GM20000 (cell line): ENCODE data around the gene LTC4S.
"Not testable (repeated sequence)": the region's sequence is repeated elsewhere in the genome, so short reads cannot be mapped to it uniquely, and the experiment has no call there.

Experiments
- DNase-seq: peaks from one replicate; pipeline ENCODE4 v3.0.0; 2012; ENCODE audit warnings: low spot score
- TF ChIP-seq, protein P1 (sequence below): IDR thresholded peaks from 2 replicates; pipeline ENCODE4 v1.5.1; 2012; ENCODE audit warnings: mild to moderate bottlenecking, control low read depth; ENCODE audit errors: extremely low read depth, missing control alignments

Gene LTC4S

DNA sequence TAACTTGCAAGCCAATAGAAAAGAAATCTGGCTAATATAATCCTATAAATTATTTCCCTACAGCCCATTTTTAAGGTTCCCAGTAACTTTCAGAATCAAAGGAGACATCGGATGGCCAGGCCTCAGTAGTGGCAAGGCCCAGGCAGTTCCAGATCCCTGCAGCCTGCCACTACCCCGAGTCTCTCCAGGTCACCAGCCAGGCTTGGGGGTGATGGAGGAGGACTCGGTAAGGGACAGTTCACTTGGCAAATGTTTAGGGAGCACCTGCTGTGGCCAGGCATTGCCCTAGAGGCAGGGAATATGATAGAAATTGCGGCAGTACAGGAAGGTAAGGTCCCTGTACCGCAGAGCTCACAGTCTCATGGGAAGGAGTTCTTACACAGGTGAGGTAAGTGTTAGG, 15.2 kb upstream of the LTC4S start:
- no peak for DNase-seq
- TF ChIP-seq, protein P1, sequence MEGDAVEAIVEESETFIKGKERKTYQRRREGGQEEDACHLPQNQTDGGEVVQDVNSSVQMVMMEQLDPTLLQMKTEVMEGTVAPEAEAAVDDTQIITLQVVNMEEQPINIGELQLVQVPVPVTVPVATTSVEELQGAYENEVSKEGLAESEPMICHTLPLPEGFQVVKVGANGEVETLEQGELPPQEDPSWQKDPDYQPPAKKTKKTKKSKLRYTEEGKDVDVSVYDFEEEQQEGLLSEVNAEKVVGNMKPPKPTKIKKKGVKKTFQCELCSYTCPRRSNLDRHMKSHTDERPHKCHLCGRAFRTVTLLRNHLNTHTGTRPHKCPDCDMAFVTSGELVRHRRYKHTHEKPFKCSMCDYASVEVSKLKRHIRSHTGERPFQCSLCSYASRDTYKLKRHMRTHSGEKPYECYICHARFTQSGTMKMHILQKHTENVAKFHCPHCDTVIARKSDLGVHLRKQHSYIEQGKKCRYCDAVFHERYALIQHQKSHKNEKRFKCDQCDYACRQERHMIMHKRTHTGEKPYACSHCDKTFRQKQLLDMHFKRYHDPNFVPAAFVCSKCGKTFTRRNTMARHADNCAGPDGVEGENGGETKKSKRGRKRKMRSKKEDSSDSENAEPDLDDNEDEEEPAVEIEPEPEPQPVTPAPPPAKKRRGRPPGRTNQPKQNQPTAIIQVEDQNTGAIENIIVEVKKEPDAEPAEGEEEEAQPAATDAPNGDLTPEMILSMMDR = no peak

DNA sequence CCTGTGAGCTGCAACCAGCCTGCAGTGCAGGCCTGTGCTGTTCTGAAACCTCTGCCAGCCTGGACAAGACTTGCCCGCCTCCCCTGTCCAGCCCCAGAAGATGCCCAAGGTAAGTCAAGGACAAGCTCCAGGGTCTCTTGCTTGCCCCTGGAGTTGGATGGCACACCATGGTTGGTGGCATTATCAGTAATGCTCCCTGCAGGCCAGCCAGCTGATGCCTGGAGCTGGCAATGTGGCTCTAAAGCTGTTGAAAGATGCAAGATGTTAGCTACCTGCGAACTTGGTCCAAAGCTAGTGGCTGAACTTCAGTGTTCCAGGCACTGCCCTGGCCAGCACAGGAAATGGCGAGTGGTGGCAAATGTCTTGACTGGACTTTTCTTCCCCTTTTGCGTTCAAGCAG, 14.0 kb upstream of the LTC4S start:
- no peak for DNase-seq
- TF ChIP-seq, protein P1 = no peak

DNA sequence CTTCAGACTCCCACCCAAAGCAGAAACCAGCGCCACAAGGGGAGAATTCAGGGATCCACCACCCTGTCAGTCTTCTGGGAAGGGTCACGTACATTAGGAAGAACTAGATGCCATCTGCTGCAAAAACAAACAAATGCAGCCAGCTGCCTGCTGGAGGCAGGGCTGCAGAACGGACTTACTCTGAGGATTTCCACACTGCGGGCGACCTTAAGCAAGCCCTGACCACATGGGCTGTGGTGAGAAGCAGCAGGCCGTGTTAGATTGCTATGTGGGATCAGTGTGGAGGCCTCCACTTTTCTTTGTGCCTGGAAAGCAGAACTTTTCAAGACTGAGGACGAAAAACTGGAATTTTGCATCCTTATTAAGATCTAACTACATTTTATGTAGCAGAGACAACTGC, 13.4 kb upstream of the LTC4S start:
- DNase-seq = no peak
- TF ChIP-seq, protein P1 = no peak

DNA sequence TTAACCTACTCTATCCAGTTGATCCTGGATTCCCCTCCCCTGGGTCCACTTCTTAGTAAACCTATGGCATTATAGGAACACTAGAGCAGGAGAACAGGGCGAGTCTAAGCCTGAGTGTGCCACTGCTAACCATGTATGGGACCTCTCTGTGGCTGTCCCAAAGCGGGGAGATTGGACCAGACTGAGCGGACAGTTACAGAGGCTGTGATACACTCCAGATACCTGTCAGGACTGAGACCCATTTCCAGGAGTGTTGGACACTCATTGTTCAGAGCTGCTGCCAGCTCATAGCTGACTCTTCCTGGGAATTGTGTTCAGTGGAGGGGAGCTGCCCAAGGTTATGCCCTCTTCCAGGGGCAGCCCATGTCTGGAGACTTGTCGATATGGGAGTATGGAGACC, 11.9 kb upstream of the LTC4S start:
- TF ChIP-seq, protein P1 = no peak
- DNase-seq = no peak

DNA sequence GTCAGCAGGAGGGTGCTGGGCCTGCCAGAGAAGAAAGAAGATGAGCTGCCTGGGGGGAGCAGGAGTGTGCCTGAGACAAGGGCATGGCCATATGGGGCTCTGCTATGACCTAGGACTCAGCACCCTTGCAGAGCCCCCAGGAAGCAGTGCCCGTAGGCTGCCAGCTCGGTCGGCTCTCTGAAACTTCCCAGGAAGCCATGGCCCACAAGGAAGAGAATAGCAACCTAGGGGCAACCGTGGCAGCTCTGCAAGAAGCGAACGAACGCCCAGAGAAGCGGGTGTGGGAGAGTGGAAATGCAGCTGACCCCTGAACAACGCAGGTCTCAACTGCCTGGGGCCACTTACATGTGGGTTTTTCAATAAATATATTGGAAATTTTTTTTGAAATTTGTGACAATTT, 10.7 kb upstream of the LTC4S start:
- no peak for DNase-seq

DNA sequence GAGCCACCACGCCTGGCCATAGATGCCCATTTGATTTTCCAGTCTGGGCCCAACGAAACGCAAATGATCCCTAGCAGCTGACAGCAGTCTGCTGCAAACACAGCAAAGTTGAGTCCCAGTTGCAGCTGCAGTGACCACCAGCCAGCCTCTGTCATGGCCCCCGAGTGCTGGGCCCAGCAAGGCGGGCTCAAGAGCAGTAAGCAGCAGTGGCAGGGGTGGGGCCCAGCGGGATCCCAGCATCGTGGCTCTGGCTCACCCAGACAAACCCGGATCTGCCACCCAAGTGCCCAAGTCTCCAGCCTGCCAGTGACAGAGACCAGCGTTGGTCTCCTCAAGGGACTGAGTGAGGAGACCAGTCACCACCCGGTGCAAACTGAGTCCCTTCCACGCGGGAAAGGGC, 6.9 kb upstream of the LTC4S start:
- DNase-seq = no peak
- TF ChIP-seq, protein P1 = no peak

More for the DNA sequence above, 10.7 kb upstream of the LTC4S start:
- TF ChIP-seq, protein P1 = no peak

DNA sequence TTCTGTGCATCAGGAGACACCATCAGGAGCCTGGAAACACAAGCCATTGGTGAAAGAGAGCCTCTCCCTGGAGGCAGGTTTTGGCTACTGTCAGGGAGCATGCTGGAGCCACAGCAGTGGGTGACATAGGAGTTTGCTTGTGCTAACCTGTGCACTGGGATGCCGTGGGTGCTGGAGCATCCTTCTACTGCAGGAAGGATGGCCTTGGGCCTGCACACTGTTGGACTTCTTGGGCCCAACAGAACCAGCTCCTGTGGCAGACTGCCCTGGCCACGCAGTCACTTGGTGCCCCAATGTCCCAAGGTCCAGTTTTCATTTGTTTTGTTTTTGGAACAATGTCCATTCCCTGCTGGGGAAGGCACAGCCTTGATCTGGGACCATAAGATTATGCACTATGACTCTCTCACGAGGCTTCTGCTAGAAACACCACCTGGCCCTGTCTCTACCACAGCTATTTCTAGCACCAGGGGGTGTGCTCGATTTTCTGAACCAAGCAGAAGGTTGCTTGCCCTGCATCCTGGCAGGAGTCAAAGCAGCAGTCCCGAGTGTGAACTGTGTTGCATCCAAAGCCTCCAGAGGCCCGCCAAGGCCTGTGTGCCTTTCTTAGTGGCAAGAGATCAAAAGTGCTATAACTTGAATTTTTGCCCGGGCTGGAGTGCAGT, 5.5 kb upstream of the LTC4S start:
- no peak for DNase-seq
- TF ChIP-seq, protein P1 = no peak

- not testable (repeated sequence) for DNase-seq
Observed at GRCh38 chr5:179789278-179789677, 4.5 kb upstream of the LTC4S start.
